Measurements from ENCODE around the gene SRMS. TPM values are rescaled to one million over a fixed set of nuclear protein-coding genes. Genes with fewer than 3 reads are reported as not detected.

Gene SRMS
- total and polyA plus RNA-seq, 2 of the 13 experiments (the other 11 are each of a cell fraction or from before 2014, with no cell fraction given), result not detected

GRCh38 chr20:63537525-63538203 lies 9.9 kb downstream of the SRMS start (continued):
- TF ChIP-seq, protein P1, sequence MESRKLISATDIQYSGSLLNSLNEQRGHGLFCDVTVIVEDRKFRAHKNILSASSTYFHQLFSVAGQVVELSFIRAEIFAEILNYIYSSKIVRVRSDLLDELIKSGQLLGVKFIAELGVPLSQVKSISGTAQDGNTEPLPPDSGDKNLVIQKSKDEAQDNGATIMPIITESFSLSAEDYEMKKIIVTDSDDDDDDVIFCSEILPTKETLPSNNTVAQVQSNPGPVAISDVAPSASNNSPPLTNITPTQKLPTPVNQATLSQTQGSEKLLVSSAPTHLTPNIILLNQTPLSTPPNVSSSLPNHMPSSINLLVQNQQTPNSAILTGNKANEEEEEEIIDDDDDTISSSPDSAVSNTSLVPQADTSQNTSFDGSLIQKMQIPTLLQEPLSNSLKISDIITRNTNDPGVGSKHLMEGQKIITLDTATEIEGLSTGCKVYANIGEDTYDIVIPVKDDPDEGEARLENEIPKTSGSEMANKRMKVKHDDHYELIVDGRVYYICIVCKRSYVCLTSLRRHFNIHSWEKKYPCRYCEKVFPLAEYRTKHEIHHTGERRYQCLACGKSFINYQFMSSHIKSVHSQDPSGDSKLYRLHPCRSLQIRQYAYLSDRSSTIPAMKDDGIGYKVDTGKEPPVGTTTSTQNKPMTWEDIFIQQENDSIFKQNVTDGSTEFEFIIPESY (CRISPR knock-in tag; IDR thresholded peaks at IDR 0.05), result peak; percentile 88
- TF ChIP-seq ZNF496 (CRISPR knock-in tag; IDR thresholded peaks at IDR 0.05; ENCODE audit: insufficient replicate concordance) (no peak), SUZ12 (IDR thresholded peaks at IDR 0.05; ENCODE audit: low read depth, low read length) (0 out of 2 replicates have a peak, but pooled peaks have one; percentile 28), ZNF143 (CRISPR knock-in tag; IDR thresholded peaks at IDR 0.05) (peak; percentile 58), SRSF9 (IDR thresholded peaks at IDR 0.05; ENCODE audit: borderline replicate concordance, insufficient read depth, low read depth, low read length, poor library complexity, severe bottlenecking) (no peak), THAP9 (CRISPR knock-in tag; IDR thresholded peaks at IDR 0.05; ENCODE audit: borderline replicate concordance) (peak; percentile 75; the same call in 1 of the 2 replicates), TBL1XR1 (IDR thresholded peaks at IDR 0.05; ENCODE audit: borderline replicate concordance, low read length, partially characterized antibody) (peak; percentile 36), HCFC1 (IDR thresholded peaks at IDR 0.05; ENCODE audit: low read depth, low read length) (peak; percentile 29; the same call in 1 of the 2 replicates), SALL2 (CRISPR knock-in tag; IDR thresholded peaks at IDR 0.05) (peak; percentile 94), ZNF839 (CRISPR knock-in tag; IDR thresholded peaks at IDR 0.05; ENCODE audit: borderline replicate concordance) (peak; percentile 94; the same call in 1 of the 2 replicates), ZMYM3 (CRISPR knock-in tag; IDR thresholded peaks at IDR 0.05) (peak; percentile 94)
- TF ChIP-seq, protein P2, sequence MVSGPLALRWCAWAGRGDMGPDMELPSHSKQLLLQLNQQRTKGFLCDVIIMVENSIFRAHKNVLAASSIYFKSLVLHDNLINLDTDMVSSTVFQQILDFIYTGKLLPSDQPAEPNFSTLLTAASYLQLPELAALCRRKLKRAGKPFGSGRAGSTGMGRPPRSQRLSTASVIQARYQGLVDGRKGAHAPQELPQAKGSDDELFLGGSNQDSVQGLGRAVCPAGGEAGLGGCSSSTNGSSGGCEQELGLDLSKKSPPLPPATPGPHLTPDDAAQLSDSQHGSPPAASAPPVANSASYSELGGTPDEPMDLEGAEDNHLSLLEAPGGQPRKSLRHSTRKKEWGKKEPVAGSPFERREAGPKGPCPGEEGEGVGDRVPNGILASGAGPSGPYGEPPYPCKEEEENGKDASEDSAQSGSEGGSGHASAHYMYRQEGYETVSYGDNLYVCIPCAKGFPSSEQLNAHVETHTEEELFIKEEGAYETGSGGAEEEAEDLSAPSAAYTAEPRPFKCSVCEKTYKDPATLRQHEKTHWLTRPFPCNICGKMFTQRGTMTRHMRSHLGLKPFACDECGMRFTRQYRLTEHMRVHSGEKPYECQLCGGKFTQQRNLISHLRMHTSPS (CRISPR knock-in tag; IDR thresholded peaks at IDR 0.05; ENCODE audit: low read depth), result peak; percentile 97
- TF ChIP-seq, protein P3, sequence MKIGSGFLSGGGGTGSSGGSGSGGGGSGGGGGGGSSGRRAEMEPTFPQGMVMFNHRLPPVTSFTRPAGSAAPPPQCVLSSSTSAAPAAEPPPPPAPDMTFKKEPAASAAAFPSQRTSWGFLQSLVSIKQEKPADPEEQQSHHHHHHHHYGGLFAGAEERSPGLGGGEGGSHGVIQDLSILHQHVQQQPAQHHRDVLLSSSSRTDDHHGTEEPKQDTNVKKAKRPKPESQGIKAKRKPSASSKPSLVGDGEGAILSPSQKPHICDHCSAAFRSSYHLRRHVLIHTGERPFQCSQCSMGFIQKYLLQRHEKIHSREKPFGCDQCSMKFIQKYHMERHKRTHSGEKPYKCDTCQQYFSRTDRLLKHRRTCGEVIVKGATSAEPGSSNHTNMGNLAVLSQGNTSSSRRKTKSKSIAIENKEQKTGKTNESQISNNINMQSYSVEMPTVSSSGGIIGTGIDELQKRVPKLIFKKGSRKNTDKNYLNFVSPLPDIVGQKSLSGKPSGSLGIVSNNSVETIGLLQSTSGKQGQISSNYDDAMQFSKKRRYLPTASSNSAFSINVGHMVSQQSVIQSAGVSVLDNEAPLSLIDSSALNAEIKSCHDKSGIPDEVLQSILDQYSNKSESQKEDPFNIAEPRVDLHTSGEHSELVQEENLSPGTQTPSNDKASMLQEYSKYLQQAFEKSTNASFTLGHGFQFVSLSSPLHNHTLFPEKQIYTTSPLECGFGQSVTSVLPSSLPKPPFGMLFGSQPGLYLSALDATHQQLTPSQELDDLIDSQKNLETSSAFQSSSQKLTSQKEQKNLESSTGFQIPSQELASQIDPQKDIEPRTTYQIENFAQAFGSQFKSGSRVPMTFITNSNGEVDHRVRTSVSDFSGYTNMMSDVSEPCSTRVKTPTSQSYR (CRISPR knock-in tag; IDR thresholded peaks at IDR 0.05; ENCODE audit: borderline replicate concordance), result no peak
